ENCODE data around the gene XPNPEP3. TPM values are rescaled to one million over a fixed set of nuclear protein-coding genes. Genes with fewer than 3 reads are reported as not detected.
A peak's percentile ranks its signal among the peaks of the same experiment; 100 is the strongest.
"Not testable (repeated sequence)": the region's sequence is repeated elsewhere in the genome, so short reads cannot be mapped to it uniquely, and the experiment has no call there.

XPNPEP3 gene
- total RNA-seq, 1 donor from 2014 or later = 16.1 TPM

GRCh38 chr22:40908895-40909294, 51.9 kb downstream of the XPNPEP3 start:
- TF ChIP-seq CTCF (IDR thresholded peaks at IDR 0.05; ENCODE audit: insufficient read depth, low read length, poor library complexity, severe bottlenecking) = no peak
- Histone ChIP-seq H3K36me3 (ENCODE audit: control insufficient read depth, insufficient read depth, low read length) (no peaks in the 10 kb centered on the region), H3K4me3 (ENCODE audit: low read depth, low read length) (no peak overlapping the region), H3K27me3 (ENCODE audit: control insufficient read depth, insufficient read depth, low read length) (no peaks in the 10 kb centered on the region)
- DNase-seq (ENCODE audit: low read depth) = no peak

GRCh38 chr22:40911772-40912171, 54.8 kb downstream of the XPNPEP3 start:
- no peak for DNase-seq (ENCODE audit: low read depth)
- no peaks in the 10 kb centered on the region for H3K36me3 ChIP-seq (ENCODE audit: control insufficient read depth, insufficient read depth, low read length)
- H3K27me3 ChIP-seq (ENCODE audit: control insufficient read depth, insufficient read depth, low read length) = no peaks in the 10 kb centered on the region
- no peak for TF ChIP-seq CTCF (IDR thresholded peaks at IDR 0.05; ENCODE audit: insufficient read depth, low read length, poor library complexity, severe bottlenecking)
- no peak overlapping the region for H3K4me3 ChIP-seq (ENCODE audit: low read depth, low read length)

GRCh38 chr22:40912987-40913386, 56.0 kb downstream of the XPNPEP3 start:
- not testable (repeated sequence) for H3K4me3 ChIP-seq (ENCODE audit: low read depth, low read length); H3K36me3 ChIP-seq (ENCODE audit: control insufficient read depth, insufficient read depth, low read length); H3K27me3 ChIP-seq (ENCODE audit: control insufficient read depth, insufficient read depth, low read length); DNase-seq (ENCODE audit: low read depth)

GRCh38 chr22:40919446-40919845, 62.5 kb downstream of the XPNPEP3 start:
- no peak for DNase-seq (ENCODE audit: low read depth)
- Histone ChIP-seq H3K4me3 (ENCODE audit: low read depth, low read length) (no peak overlapping the region), H3K27me3 (ENCODE audit: control insufficient read depth, insufficient read depth, low read length) (no peaks in the 10 kb centered on the region), H3K36me3 (ENCODE audit: control insufficient read depth, insufficient read depth, low read length) (no peaks in the 10 kb centered on the region)
- no peak for TF ChIP-seq CTCF (IDR thresholded peaks at IDR 0.05; ENCODE audit: insufficient read depth, low read length, poor library complexity, severe bottlenecking)

GRCh38 chr22:40920526-40920925, 63.6 kb downstream of the XPNPEP3 start:
- no peaks in the 10 kb centered on the region for H3K27me3 ChIP-seq (ENCODE audit: control insufficient read depth, insufficient read depth, low read length)
- no peaks in the 10 kb centered on the region for H3K36me3 ChIP-seq (ENCODE audit: control insufficient read depth, insufficient read depth, low read length)
- DNase-seq (ENCODE audit: low read depth) = no peak
- H3K4me3 ChIP-seq (ENCODE audit: low read depth, low read length) = no peak overlapping the region
- TF ChIP-seq CTCF (IDR thresholded peaks at IDR 0.05; ENCODE audit: insufficient read depth, low read length, poor library complexity, severe bottlenecking) = no peak

GRCh38 chr22:40922484-40923303, 65.7 kb downstream of the XPNPEP3 start:
- peak; percentile 38 for DNase-seq (ENCODE audit: low read depth)
- Histone ChIP-seq H3K36me3 (ENCODE audit: control insufficient read depth, insufficient read depth, low read length) (no peaks in the 10 kb centered on the region), H3K27me3 (ENCODE audit: control insufficient read depth, insufficient read depth, low read length) (no peaks in the 10 kb centered on the region), H3K4me3 (ENCODE audit: low read depth, low read length) (no peak overlapping the region)
- peak; percentile 53 for TF ChIP-seq CTCF (IDR thresholded peaks at IDR 0.05; ENCODE audit: insufficient read depth, low read length, poor library complexity, severe bottlenecking)

Data from kidney epithelial cell (primary cell).